HCT116 (cell line): ENCODE measurements around the gene TIMM17B. TPM values are rescaled to one million over a fixed set of nuclear protein-coding genes. Genes with fewer than 3 reads are reported as not detected.

Experiments used
- ATAC-seq: fragments of 200-7000 bp; cut with Tn5 transposase; 2 replicates; pipeline ENCODE4 v1.9.1; 2020; ENCODE audit warnings: mild to moderate bottlenecking, moderate library complexity
- BruUV-seq: library from RNA; stranded (reverse); fragments of 400-500 nt; replicated peaks from 2 replicates; lab custom pipeline; 2021; lab: Mats Ljungman, UMichigan
- CTCF ChIA-PET: fragments of 300-600 bp; sonication (Branson Sonifier 250); formaldehyde crosslinking; loops from one replicate; lab custom pipeline; 2021; ENCODE audit warnings: antibody characterized with exemption; lab: Charles Lee
- POLR2A ChIA-PET: fragments of 300-600, 350-600 bp; sonication (Branson Sonifier 250); formaldehyde crosslinking; loops from one replicate; lab custom pipeline; 2021; ENCODE audit warnings: antibody characterized with exemption; lab: Charles Lee
- RAD21 ChIA-PET, 2 experiments: fragments of 300-600 bp; sonication (Branson Sonifier 250); formaldehyde crosslinking; loops; one replicate each; lab custom pipeline; 2023; ENCODE audit warnings: low total read pairs in 2 of 2; ENCODE audit not compliant: uncharacterized antibody in 2 of 2, unreplicated experiment in 2 of 2, low non-redundant PET in 1 of 2; lab: Charles Lee
- DNase-seq: peaks from one replicate; pipeline ENCODE4 v3.0.0-alpha.2; 2010; ENCODE audit warnings: low read depth, low spot score
- H2AFZ ChIP-seq: fragments of 200-600 bp; shearing (Covaris generic), sonication (generic); 2 replicates; pipeline ENCODE4 v1.6.1; 2017; ENCODE audit warnings: low read depth, mixed run types, mixed read lengths, antibody characterized with exemption, low read length; ENCODE audit not compliant: poor library complexity, severe bottlenecking
- H3K27ac ChIP-seq: 2 replicates; pipeline ENCODE4 v1.5.1; 2012; ENCODE audit warnings: low read depth, low read length
- H3K27me3 ChIP-seq: fragments of 200-600 bp; sonication (generic); 2 replicates; pipeline ENCODE4 v1.6.1; 2016; ENCODE audit warnings: mixed run types, low read length, mixed read lengths; ENCODE audit not compliant: insufficient read depth
- H3K36me3 ChIP-seq, 2 experiments: fragments of 200-500 bp in 1 of 2; fragments of 200-600 bp in 1 of 2; sonication (Bioruptor generic) in 1 of 2; sonication (generic) in 1 of 2; 2 replicates each; pipeline versions ENCODE4 v1.5.1 to v1.6.1; 2014 to 2016; ENCODE audit warnings: low read length in 2 of 2, inconsistent platforms in 1 of 2, mixed read lengths in 1 of 2, mixed run types in 1 of 2; ENCODE audit not compliant: insufficient read depth in 2 of 2, control insufficient read depth in 1 of 2
- H3K4me1 ChIP-seq, 2 experiments: fragments of 200-600 bp in 1 of 2; sonication (generic) in 1 of 2; 2 replicates each; pipeline versions ENCODE4 v1.5.1 to v1.6.1; 2012 to 2017; ENCODE audit warnings: low read length in 2 of 2, inconsistent platforms in 1 of 2, mild to moderate bottlenecking in 1 of 2, mixed read lengths in 1 of 2, mixed run types in 1 of 2, moderate library complexity in 1 of 2; ENCODE audit not compliant: insufficient read depth in 2 of 2, control insufficient read depth in 1 of 2
- H3K4me2 ChIP-seq: fragments of 200-600 bp; sonication (generic); 2 replicates; pipeline ENCODE4 v1.6.1; 2017; ENCODE audit warnings: mixed run types, low read length, mixed read lengths
- H3K4me3 ChIP-seq, 2 experiments: fragments of 200-600 bp in 1 of 2; sonication (generic) in 1 of 2; replicated peaks in 1 of 2; 2 replicates each; pipeline ENCODE4 v1.5.1; 2011 to 2016; ENCODE audit warnings: low read length in 2 of 2, control low read depth in 1 of 2, low read depth in 1 of 2, mild to moderate bottlenecking in 1 of 2, mixed read lengths in 1 of 2, mixed run types in 1 of 2
- H3K79me2 ChIP-seq: fragments of 200-600 bp; sonication (generic); 2 replicates; pipeline ENCODE4 v1.6.1; 2017; ENCODE audit warnings: mild to moderate bottlenecking, mixed run types, low read length, moderate library complexity, mixed read lengths; ENCODE audit not compliant: insufficient read depth
- H3K9ac ChIP-seq: fragments of 200-600 bp; sonication (generic); 2 replicates; pipeline ENCODE4 v1.6.1; 2016; ENCODE audit warnings: low read length, mixed read lengths
- H3K9me2 ChIP-seq: fragments of 200-600 bp; sonication (generic), shearing (Covaris generic); 2 replicates; pipeline ENCODE4 v1.6.1; 2017; ENCODE audit warnings: mixed run types, mild to moderate bottlenecking, moderate library complexity; ENCODE audit not compliant: insufficient read depth
- H3K9me3 ChIP-seq, 2 experiments: fragments of 200-500 bp in 1 of 2; fragments of 200-600 bp in 1 of 2; sonication (Bioruptor generic) in 1 of 2; sonication (generic) in 1 of 2; 2 replicates each; pipeline ENCODE4 v1.6.1; 2014 to 2017; ENCODE audit warnings: low read length in 2 of 2, mixed read lengths in 2 of 2, inconsistent platforms in 1 of 2, low read depth in 1 of 2, mild to moderate bottlenecking in 1 of 2, mixed run types in 1 of 2, moderate library complexity in 1 of 2; ENCODE audit not compliant: control insufficient read depth in 1 of 2, insufficient read depth in 1 of 2
- H4K20me1 ChIP-seq: fragments of 200-600 bp; sonication (generic), shearing (Covaris generic); 2 replicates; pipeline ENCODE4 v1.6.1; 2017; ENCODE audit warnings: mixed run types, mild to moderate bottlenecking, moderate library complexity; ENCODE audit not compliant: insufficient read depth
- CBX3 ChIP-seq: IDR thresholded peaks from 2 replicates; pipeline ENCODE4 v1.6.1; 2012; ENCODE audit warnings: low read depth
- CEBPB ChIP-seq: IDR thresholded peaks from 2 replicates; pipeline ENCODE4 v1.6.1; 2012; ENCODE audit warnings: low read depth
- EGR1 ChIP-seq: IDR thresholded peaks from 2 replicates; pipeline ENCODE4 v1.6.1; 2012; ENCODE audit warnings: low read depth
- ELF1 ChIP-seq: IDR thresholded peaks from 2 replicates; pipeline ENCODE4 v1.6.1; 2012; ENCODE audit warnings: low read depth, borderline replicate concordance
- EZH2 ChIP-seq: fragments of 200-600 bp; sonication (generic); IDR thresholded peaks from 2 replicates; pipeline ENCODE4 v1.6.1; 2017; ENCODE audit warnings: antibody characterized with exemption, mixed run types
- EZH2phosphoT487 ChIP-seq: fragments of 200-600 bp; IDR thresholded peaks from 2 replicates; pipeline ENCODE4 v1.6.1; 2018; ENCODE audit warnings: antibody characterized with exemption, borderline replicate concordance
- FOSL1 ChIP-seq: IDR thresholded peaks from 2 replicates; pipeline ENCODE4 v1.6.1; 2012; ENCODE audit warnings: low read depth
- POLR2AphosphoS5 ChIP-seq: IDR thresholded peaks from 2 replicates; pipeline ENCODE4 v1.6.1; 2011; ENCODE audit warnings: mild to moderate bottlenecking, low read depth, low read length, moderate library complexity
- RAD21 ChIP-seq: IDR thresholded peaks from 2 replicates; pipeline ENCODE4 v1.6.1; 2012; ENCODE audit warnings: low read depth, mild to moderate bottlenecking
- SIN3A ChIP-seq: IDR thresholded peaks from 2 replicates; pipeline ENCODE4 v1.6.1; 2012; ENCODE audit warnings: low read depth
- SP1 ChIP-seq: IDR thresholded peaks from 2 replicates; pipeline ENCODE4 v1.6.1; 2012; ENCODE audit warnings: low read depth
- SRF ChIP-seq: IDR thresholded peaks from 2 replicates; pipeline ENCODE4 v1.6.1; 2012; ENCODE audit warnings: low read depth
- YY1 ChIP-seq: IDR thresholded peaks from 2 replicates; pipeline ENCODE4 v1.6.1; 2011; ENCODE audit warnings: low read length, low read depth, moderate library complexity, mild to moderate bottlenecking; ENCODE audit not compliant: insufficient replicate concordance; ENCODE audit errors: extremely low read depth
- ZFX ChIP-seq: fragments of 450-650 bp; IDR thresholded peaks from 2 replicates; pipeline ENCODE4 v1.6.1; 2017
- ZNF274 ChIP-seq: fragments of 200-500 bp; sonication (Bioruptor generic); IDR thresholded peaks from 2 replicates; pipeline ENCODE4 v1.6.1; 2014; ENCODE audit warnings: mild to moderate bottlenecking, low read depth, low read length, inconsistent platforms
- intact Hi-C: fragments of 100-400 bp; cut with micrococcal nuclease; formaldehyde crosslinking; loops from 2 replicates; pipeline ENCODE4 v1.10.0; 2022
- total RNA-seq: library from RNA; stranded (reverse); gene quantifications from one replicate; pipeline ENCODE4 v1.2.1, GENCODE V29; 2021; ENCODE audit not compliant: unreplicated experiment
- TF ChIP-seq, protein P1 (sequence below): IDR thresholded peaks from 2 replicates; pipeline ENCODE4 v1.6.1; 2012

Gene TIMM17B
- total RNA-seq, 1 experiment from 2014 or later: 41.7 TPM

DNA sequence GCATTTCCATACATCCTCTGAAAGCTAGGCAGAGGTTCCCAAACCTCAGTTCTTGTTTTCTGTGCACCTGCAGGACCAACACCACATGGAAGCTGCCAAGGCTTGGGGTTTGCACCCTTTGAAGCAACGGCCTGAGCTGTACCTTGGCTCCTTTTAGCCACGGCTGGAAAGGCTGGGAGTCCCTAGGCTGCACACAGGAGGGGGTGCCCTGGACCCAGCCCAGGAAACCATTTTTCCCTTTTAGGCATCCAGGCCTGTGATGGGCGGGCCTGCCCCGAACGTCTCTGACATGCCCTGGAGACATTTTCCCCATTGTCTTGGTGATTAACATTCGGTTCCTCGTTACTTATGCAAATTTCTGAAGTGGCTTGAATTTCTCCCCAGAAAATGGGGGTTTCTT is 44.7 kb downstream of the TIMM17B start:
- ATAC-seq (no peak), DNase-seq (no peak)
- Histone ChIP-seq H3K4me2 (no peak overlapping the region), H3K9me3 (no peaks in the 10 kb centered on the region), H3K79me2 (no peaks in the 10 kb centered on the region), H3K9me2 (no peaks in the 10 kb centered on the region), H4K20me1 (no peaks in the 10 kb centered on the region), H3K36me3 (no peaks in the 10 kb centered on the region), H3K4me3 (no peak overlapping the region), H3K4me1 (no peaks in the 10 kb centered on the region), H2AFZ (no peak overlapping the region), H3K9ac (no peak overlapping the region), H3K27me3 (no peaks in the 10 kb centered on the region), H3K27ac (no peak overlapping the region)
- CTCF ChIA-PET: no interaction called here
- POLR2A ChIA-PET: no interaction called here
- no peak for TF ChIP-seq SIN3A
- TF ChIP-seq EGR1: no peak
- no peak for TF ChIP-seq ZNF274
- TF ChIP-seq POLR2AphosphoS5: no peak
- TF ChIP-seq ZFX: no peak
- no peak for TF ChIP-seq EZH2phosphoT487
- no peak for TF ChIP-seq CBX3
- TF ChIP-seq, protein P1, sequence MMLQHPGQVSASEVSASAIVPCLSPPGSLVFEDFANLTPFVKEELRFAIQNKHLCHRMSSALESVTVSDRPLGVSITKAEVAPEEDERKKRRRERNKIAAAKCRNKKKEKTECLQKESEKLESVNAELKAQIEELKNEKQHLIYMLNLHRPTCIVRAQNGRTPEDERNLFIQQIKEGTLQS: no peak
- TF ChIP-seq SP1: no peak
- no peak for TF ChIP-seq RAD21
- no peak for TF ChIP-seq SRF
- TF ChIP-seq CEBPB: no peak
- no peak for TF ChIP-seq FOSL1
- no peak for TF ChIP-seq ELF1
- RAD21 ChIA-PET: no interaction called here
- BruUV-seq: no TSS peak
- intact Hi-C loops: no loop called here

GRCh38 chrX:48848847-48849246 is 48.7 kb downstream of the TIMM17B start:
- DNase-seq: no peak
- Histone ChIP-seq H3K4me2 (no peak overlapping the region), H3K4me1 (no peaks in the 10 kb centered on the region), H3K9me3 (no peaks in the 10 kb centered on the region), H3K79me2 (no peaks in the 10 kb centered on the region), H3K9ac (no peak overlapping the region), H3K27me3 (no peaks in the 10 kb centered on the region), H4K20me1 (no peaks in the 10 kb centered on the region), H3K9me2 (no peaks in the 10 kb centered on the region), H2AFZ (no peak overlapping the region), H3K4me3 (no peak overlapping the region), H3K36me3 (no peaks in the 10 kb centered on the region), H3K27ac (no peak overlapping the region)
- no TSS peak for BruUV-seq
- POLR2A ChIA-PET: no interaction called here
- intact Hi-C loops: no loop called here
- TF ChIP-seq SIN3A (no peak), YY1 (no peak), EZH2 (no peak), ZFX (no peak), CBX3 (no peak), SRF (no peak)
- ATAC-seq: no peak
- RAD21 ChIA-PET: no interaction called here
- CTCF ChIA-PET: no interaction called here
